H1 (cell line): ENCODE data around the gene NELFA. TPM values are rescaled to one million over a fixed set of nuclear protein-coding genes. Genes with fewer than 3 reads are reported as not detected.
"Not testable (repeated sequence)": the region's sequence is repeated elsewhere in the genome, so short reads cannot be mapped to it uniquely, and the experiment has no call there.

Source experiments
- CTCF ChIA-PET: fragments of 300-600 bp; sonication (Branson Sonifier 250); formaldehyde crosslinking; loops from one replicate; lab custom pipeline; 2021; ENCODE audit not compliant: partially characterized antibody; lab: Charles Lee
- POLR2A ChIA-PET: fragments of 300-600 bp; sonication (Branson Sonifier 250); formaldehyde crosslinking; loops from one replicate; lab custom pipeline; 2021; ENCODE audit warnings: inconsistent platforms; ENCODE audit not compliant: partially characterized antibody; lab: Charles Lee
- DNase-seq, 2 experiments: peaks; one replicate each; pipeline versions ENCODE4 v3.0.0 to v3.0.0-alpha.2; 2010 to 2022; ENCODE audit warnings: low spot score in 2 of 2, low read depth in 1 of 2, mixed read lengths in 1 of 2
- FAIRE-seq: peaks from 2 replicates; lab custom pipeline; 2011; peaks lifted over from hg19 to GRCh38; lab: Jason Lieb, UNC
- H2AFZ ChIP-seq: 2 replicates; pipeline ENCODE4 v1.8.1; 2012; ENCODE audit warnings: low read length, inconsistent platforms
- H2AK5ac ChIP-seq: 2 replicates; pipeline ENCODE4 v1.6.1; 2013; ENCODE audit warnings: low read depth, low read length
- H2BK120ac ChIP-seq: replicated peaks from 2 replicates; pipeline ENCODE3; 2013; ENCODE audit warnings: low read depth, low read length, inconsistent platforms
- H2BK12ac ChIP-seq: 2 replicates; pipeline ENCODE4 v1.6.1; 2013; ENCODE audit warnings: low read depth, low read length
- H2BK15ac ChIP-seq: 2 replicates; pipeline ENCODE4 v1.6.1; 2013; ENCODE audit warnings: low read length
- H2BK20ac ChIP-seq: 2 replicates; pipeline ENCODE4 v1.6.1; 2013; ENCODE audit warnings: low read length
- H2BK5ac ChIP-seq: 2 replicates; pipeline ENCODE4 v1.6.1; 2013; ENCODE audit warnings: low read depth, low read length
- H3K14ac ChIP-seq: 2 replicates; pipeline ENCODE4 v1.6.1; 2013; ENCODE audit warnings: inconsistent platforms; ENCODE audit not compliant: insufficient read length
- H3K18ac ChIP-seq: 2 replicates; pipeline ENCODE4 v1.6.1; 2013; ENCODE audit warnings: low read length; ENCODE audit errors: extremely low read depth
- H3K23ac ChIP-seq: 2 replicates; pipeline ENCODE4 v1.6.1; 2013; ENCODE audit warnings: inconsistent platforms; ENCODE audit not compliant: insufficient read length
- H3K23me2 ChIP-seq: 2 replicates; pipeline ENCODE4 v1.6.1; 2013; ENCODE audit warnings: low read depth, low read length
- H3K27ac ChIP-seq: 2 replicates; pipeline ENCODE4 v1.6.1; 2011; ENCODE audit warnings: low read depth, low read length, inconsistent platforms
- H3K27me3 ChIP-seq, 4 experiments: replicated peaks in 1 of 4; 1 replicate in 1 of 4; 2 replicates in 3 of 4; pipeline versions ENCODE4 v1.6.1 to v1.8.1; 2011 to 2013; ENCODE audit warnings: low read length in 3 of 4, mild to moderate bottlenecking in 3 of 4, inconsistent platforms in 2 of 4, mixed read lengths in 2 of 4, moderate library complexity in 1 of 4; ENCODE audit not compliant: control insufficient read depth in 3 of 4, insufficient read depth in 3 of 4; ENCODE audit errors: extremely low read depth in 1 of 4
- H3K36me3 ChIP-seq, 4 experiments: 2 replicates each; pipeline versions ENCODE4 v1.6.1 to v1.8.1; 2011 to 2013; ENCODE audit warnings: mild to moderate bottlenecking in 4 of 4, low read length in 3 of 4, moderate library complexity in 2 of 4, control low read depth in 1 of 4, inconsistent platforms in 1 of 4; ENCODE audit not compliant: insufficient read depth in 4 of 4, control insufficient read depth in 2 of 4
- H3K4ac ChIP-seq: replicated peaks from 2 replicates; pipeline ENCODE3; 2013; ENCODE audit warnings: low read length, low read depth, mixed read lengths, inconsistent platforms; ENCODE audit not compliant: insufficient read length
- H3K4me1 ChIP-seq, 4 experiments: replicated peaks in 1 of 4; 1 replicate in 1 of 4; 2 replicates in 3 of 4; pipeline versions ENCODE4 v1.6.1 to v1.8.1; 2011 to 2013; ENCODE audit warnings: low read length in 3 of 4, inconsistent platforms in 2 of 4, mixed read lengths in 1 of 4; ENCODE audit not compliant: insufficient read depth in 4 of 4, control insufficient read depth in 3 of 4
- H3K4me2 ChIP-seq, 2 experiments: 2 replicates each; pipeline versions ENCODE4 v1.6.1 to v1.8.1; 2011 to 2013; ENCODE audit warnings: low read depth in 2 of 2, low read length in 2 of 2, control low read depth in 1 of 2, inconsistent platforms in 1 of 2, mild to moderate bottlenecking in 1 of 2; ENCODE audit not compliant: insufficient read depth in 1 of 2
- H3K4me3 ChIP-seq, 4 experiments: fragments of 200-600, 300-600 bp in 1 of 4; sonication (generic), shearing (Covaris generic), sonication (Bioruptor Twin) in 1 of 4; 2 replicates each; pipeline versions ENCODE4 v1.5.1 to v1.8.1; 2011 to 2016; ENCODE audit warnings: low read length in 4 of 4, low read depth in 3 of 4, control low read depth in 2 of 4, inconsistent platforms in 2 of 4, mild to moderate bottlenecking in 2 of 4, mixed read lengths in 1 of 4, moderate library complexity in 1 of 4; ENCODE audit not compliant: insufficient read depth in 2 of 4; ENCODE audit errors: extremely low read depth in 1 of 4
- H3K56ac ChIP-seq: replicated peaks from 2 replicates; pipeline ENCODE3; 2013; ENCODE audit warnings: low read depth, mild to moderate bottlenecking, mixed read lengths, low read length, inconsistent platforms; ENCODE audit not compliant: insufficient read length
- H3K79me1 ChIP-seq: 2 replicates; pipeline ENCODE4 v1.6.1; 2013; ENCODE audit warnings: low read depth, low read length, control low read depth
- H3K79me2 ChIP-seq, 2 experiments: 2 replicates each; pipeline versions ENCODE4 v1.6.1 to v1.8.1; 2012 to 2013; ENCODE audit warnings: low read length in 2 of 2, mild to moderate bottlenecking in 2 of 2, inconsistent platforms in 1 of 2; ENCODE audit not compliant: insufficient read depth in 2 of 2, control insufficient read depth in 1 of 2
- H3K9ac ChIP-seq, 4 experiments: replicated peaks in 1 of 4; 1 replicate in 1 of 4; 2 replicates in 3 of 4; pipeline versions ENCODE4 v1.6.1 to v1.8.1; 2011 to 2013; ENCODE audit warnings: low read depth in 3 of 4, low read length in 3 of 4, control low read depth in 2 of 4, mild to moderate bottlenecking in 2 of 4, moderate library complexity in 2 of 4, inconsistent platforms in 1 of 4; ENCODE audit errors: extremely low read depth in 1 of 4
- H3K9me3 ChIP-seq, 2 experiments: 2 replicates each; pipeline versions ENCODE4 v1.6.1 to v1.8.1; 2012 to 2013; ENCODE audit warnings: mild to moderate bottlenecking in 2 of 2, moderate library complexity in 2 of 2, control low read depth in 1 of 2, inconsistent platforms in 1 of 2, low read depth in 1 of 2, low read length in 1 of 2, mixed read lengths in 1 of 2; ENCODE audit not compliant: insufficient read depth in 2 of 2
- H4K20me1 ChIP-seq, 2 experiments: replicated peaks in 1 of 2; 2 replicates each; pipeline versions ENCODE3 to v1.8.1; 2011 to 2013; ENCODE audit warnings: inconsistent platforms in 2 of 2, low read length in 2 of 2, mild to moderate bottlenecking in 1 of 2; ENCODE audit not compliant: insufficient read depth in 2 of 2, control insufficient read depth in 1 of 2
- H4K5ac ChIP-seq: 2 replicates; pipeline ENCODE4 v1.6.1; 2013; ENCODE audit warnings: low read length, low read depth, mixed read lengths, inconsistent platforms; ENCODE audit not compliant: insufficient read length
- H4K8ac ChIP-seq: 2 replicates; pipeline ENCODE4 v1.8.0; 2013; ENCODE audit warnings: mild to moderate bottlenecking, moderate library complexity, low read length, inconsistent platforms; ENCODE audit not compliant: insufficient read depth; ENCODE audit errors: extremely low read depth
- H4K91ac ChIP-seq: replicated peaks from 2 replicates; pipeline ENCODE3; 2013; ENCODE audit warnings: low read length, mixed read lengths, inconsistent platforms; ENCODE audit not compliant: insufficient read length
- EZH2 ChIP-seq: fragments of 200-600 bp; sonication (generic); IDR thresholded peaks from 2 replicates; pipeline ENCODE4 v1.7.1; 2012; ENCODE audit warnings: low read depth, mild to moderate bottlenecking, moderate library complexity, low read length, inconsistent platforms; ENCODE audit not compliant: severe bottlenecking
- FOSL1 ChIP-seq: IDR thresholded peaks from 2 replicates; pipeline ENCODE4 v1.6.1; 2011; ENCODE audit warnings: mild to moderate bottlenecking, low read depth, low read length, moderate library complexity; ENCODE audit not compliant: insufficient read depth
- NANOG ChIP-seq: IDR thresholded peaks from 2 replicates; pipeline ENCODE4 v1.6.1; 2011; ENCODE audit warnings: low read length, low read depth, mild to moderate bottlenecking, inconsistent platforms; ENCODE audit not compliant: insufficient read depth, poor library complexity, severe bottlenecking
- polyA plus RNA-seq, 7 experiments: library from polyadenylated mRNA; depleted of rRNA in 3 of 7; stranded (reverse) in 5 of 7; unstranded in 2 of 7; fragments of >200 nt in 5 of 7; fragments of 200-250 nt in 2 of 7; gene quantifications; 1 replicate in 5 of 7; 2 replicates in 1 of 7; 4 replicates in 1 of 7; pipeline versions ENCODE4 v1.2.1 to v1.2.3, GENCODE V29; 2011 to 2013; ENCODE audit warnings: missing spikeins in 2 of 7, mixed read lengths in 2 of 7
- total RNA-seq: library from RNA; stranded (reverse); fragmentation: NEBNext Ultra II Directional; extraction: Animal tissue kit (Norgen Biotek cat#: 25700); gene quantifications from 2 replicates; pipeline ENCODE4 v1.2.1, GENCODE V29; 2021
- TF ChIP-seq, protein P1 (sequence below): IDR thresholded peaks from 2 replicates; pipeline ENCODE4 v1.6.1; 2012; ENCODE audit warnings: low read length, inconsistent platforms

Gene NELFA
- total and polyA plus RNA-seq, 2 of the 8 experiments (the other 6 are each of a cell fraction or from before 2014, with no cell fraction given): 41.8 to 57.5 TPM

DNA sequence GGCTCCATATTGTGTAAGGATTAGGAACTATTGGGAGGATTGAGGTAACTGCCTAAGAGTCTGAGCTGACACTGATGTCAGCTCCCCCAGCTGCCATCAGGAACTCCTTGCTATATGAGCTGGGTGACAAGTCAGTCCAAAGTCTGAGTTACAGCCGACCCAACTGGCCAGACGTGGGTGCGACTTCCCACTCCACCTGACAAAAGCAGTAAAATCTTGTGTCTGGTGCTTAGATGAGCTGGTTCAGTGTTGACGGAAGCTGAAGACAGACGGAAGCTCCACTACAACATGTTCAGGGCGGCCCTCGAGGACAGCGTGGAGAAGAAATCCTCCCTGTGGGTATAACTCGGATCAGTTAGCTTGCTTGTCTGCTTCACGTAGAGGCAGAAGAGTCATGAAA is 27.6 kb upstream of the NELFA start (continued):
- TF ChIP-seq, protein P1, sequence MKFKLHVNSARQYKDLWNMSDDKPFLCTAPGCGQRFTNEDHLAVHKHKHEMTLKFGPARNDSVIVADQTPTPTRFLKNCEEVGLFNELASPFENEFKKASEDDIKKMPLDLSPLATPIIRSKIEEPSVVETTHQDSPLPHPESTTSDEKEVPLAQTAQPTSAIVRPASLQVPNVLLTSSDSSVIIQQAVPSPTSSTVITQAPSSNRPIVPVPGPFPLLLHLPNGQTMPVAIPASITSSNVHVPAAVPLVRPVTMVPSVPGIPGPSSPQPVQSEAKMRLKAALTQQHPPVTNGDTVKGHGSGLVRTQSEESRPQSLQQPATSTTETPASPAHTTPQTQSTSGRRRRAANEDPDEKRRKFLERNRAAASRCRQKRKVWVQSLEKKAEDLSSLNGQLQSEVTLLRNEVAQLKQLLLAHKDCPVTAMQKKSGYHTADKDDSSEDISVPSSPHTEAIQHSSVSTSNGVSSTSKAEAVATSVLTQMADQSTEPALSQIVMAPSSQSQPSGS: no peak
- TF ChIP-seq FOSL1 (no peak), NANOG (no peak), EZH2 (no peak)

DNA sequence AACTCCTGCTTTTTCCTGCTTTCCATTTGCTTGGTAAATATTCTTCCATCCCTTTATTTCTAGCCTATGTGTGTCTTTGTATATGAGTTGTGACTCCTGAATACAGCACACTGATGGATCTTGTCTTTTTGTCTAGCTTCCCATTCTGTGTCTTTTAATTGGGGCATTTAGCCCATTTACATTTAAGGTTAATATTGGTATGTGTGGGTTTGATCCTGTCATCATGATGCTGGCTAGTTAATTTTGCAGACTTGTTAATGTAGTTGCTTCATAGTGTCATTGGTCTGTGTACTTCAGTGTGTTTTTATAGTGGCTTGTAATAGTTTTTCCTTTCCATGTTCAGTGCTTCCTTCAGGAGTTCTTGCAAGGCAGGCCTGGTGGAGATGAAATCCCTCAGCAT is 22.4 kb upstream of the NELFA start:
- H2BK12ac ChIP-seq, H4K5ac ChIP-seq, H2AK5ac ChIP-seq, H3K4me3 ChIP-seq, H3K79me1 ChIP-seq, POLR2A ChIA-PET, H3K23ac ChIP-seq, H3K18ac ChIP-seq, H2BK20ac ChIP-seq, H3K27me3 ChIP-seq, H2AFZ ChIP-seq, H2BK120ac ChIP-seq, H3K14ac ChIP-seq, H2BK5ac ChIP-seq, H3K23me2 ChIP-seq, H4K8ac ChIP-seq, H3K36me3 ChIP-seq, H3K4ac ChIP-seq, H4K91ac ChIP-seq, H3K4me2 ChIP-seq, DNase-seq, H3K79me2 ChIP-seq, H3K56ac ChIP-seq, H3K27ac ChIP-seq, FAIRE-seq, H4K20me1 ChIP-seq, H3K9me3 ChIP-seq, H3K9ac ChIP-seq, H3K4me1 ChIP-seq, H2BK15ac ChIP-seq: not testable (repeated sequence)
- CTCF ChIA-PET: interaction anchor here (0.5 to 0.9 kb wide), 2 partner anchors 8 to 13 kb away, joined by 3 read pairs; no protein-coding TSS in a partner anchor
